GM13977 (cell line): ENCODE data around the gene PES1.

Source experiments
- DNase-seq: peaks from one replicate; pipeline ENCODE4 v3.0.0; 2012; ENCODE audit warnings: low spot score
- CTCF ChIP-seq: IDR thresholded peaks from 2 replicates; pipeline ENCODE4 v1.5.1; 2012; ENCODE audit warnings: mild to moderate bottlenecking, control low read depth; ENCODE audit not compliant: insufficient read depth; ENCODE audit errors: extremely low read depth, missing control alignments
- in situ Hi-C: fragments of 300-500 bp; cut with MboI; formaldehyde crosslinking; loops from one replicate; pipeline ENCODE4 v1.12.0; 2022; ENCODE audit warnings: low sequenced_read_pairs, low pct_unique_long_range_greater_than_20kb, mixed read lengths, inconsistent platforms; ENCODE audit not compliant: unreplicated experiment

The PES1 gene

GRCh38 chr22:30531651-30532608 is 59.8 kb downstream of the PES1 start:
- in situ Hi-C loops: no loop called here
- no peak for DNase-seq
- TF ChIP-seq CTCF: no peak

GRCh38 chr22:30526656-30527055 is 65.1 kb downstream of the PES1 start:
- in situ Hi-C loops: no loop called here
- DNase-seq: no peak
- no peak for TF ChIP-seq CTCF
